WTC11 (cell line): Measurements from ENCODE around the gene NUDT21. TPM values are rescaled to one million over a fixed set of nuclear protein-coding genes. Genes with fewer than 3 reads are reported as not detected.

Source experiments
- ATAC-seq: fragments of 200-7000 bp; cut with Tn5 transposase; 2 replicates; pipeline ENCODE4 v1.10.0; 2021; ENCODE audit warnings: mild to moderate bottlenecking, moderate library complexity
- Bru-seq: library from RNA; stranded (reverse); fragments of 400-500 nt; gene quantifications from one replicate; lab custom pipeline; 2021; lab: Mats Ljungman, UMichigan
- CTCF ChIA-PET: fragments of 300-600 bp; sonication (Branson Sonifier 250); formaldehyde crosslinking; loops from one replicate; lab custom pipeline; 2021; ENCODE audit warnings: antibody characterized with exemption; lab: Charles Lee
- POLR2A ChIA-PET: fragments of 350-600 bp; sonication (Branson Sonifier 250); formaldehyde crosslinking; loops from one replicate; lab custom pipeline; 2021; ENCODE audit warnings: antibody characterized with exemption; lab: Charles Lee
- DNase-seq: peaks from one replicate; pipeline ENCODE4 v3.0.0; 2021; ENCODE audit warnings: low spot score
- H3K27ac Mint-ChIP-seq: 2 replicates; pipeline ENCODE4 v1.8.0; 2021; ENCODE audit warnings: mixed read lengths
- H3K27me3 Mint-ChIP-seq: 2 replicates; pipeline ENCODE4 v1.8.0; 2021; ENCODE audit warnings: low read depth, mild to moderate bottlenecking, moderate library complexity, mixed read lengths
- H3K36me3 Mint-ChIP-seq: 2 replicates; pipeline ENCODE4 v1.8.0; 2021; ENCODE audit warnings: mixed read lengths
- H3K4me1 Mint-ChIP-seq: 2 replicates; pipeline ENCODE4 v1.8.0; 2022; ENCODE audit warnings: mixed read lengths
- H3K4me3 Mint-ChIP-seq: 2 replicates; pipeline ENCODE4 v1.8.0; 2021; ENCODE audit warnings: mild to moderate bottlenecking, moderate library complexity, mixed read lengths
- H3K9me3 Mint-ChIP-seq: 2 replicates; pipeline ENCODE4 v1.8.0; 2021; ENCODE audit warnings: mixed read lengths
- ARID4B ChIP-seq: sonication (generic); formaldehyde crosslinking; IDR thresholded peaks from 2 replicates; pipeline ENCODE4 v1.8.0; 2023; ENCODE audit warnings: missing genetic modification reagents, mild to moderate bottlenecking, borderline replicate concordance
- ETV6 ChIP-seq: sonication (generic); formaldehyde crosslinking; IDR thresholded peaks from 2 replicates; pipeline ENCODE4 v1.8.1; 2022; ENCODE audit warnings: mild to moderate bottlenecking, missing genetic modification reagents
- FOXJ3 ChIP-seq: sonication (generic); formaldehyde crosslinking; IDR thresholded peaks from 2 replicates; pipeline ENCODE4 v1.9.0; 2021; ENCODE audit warnings: missing genetic modification reagents, mild to moderate bottlenecking, borderline replicate concordance
- FOXK1 ChIP-seq: sonication (generic); formaldehyde crosslinking; IDR thresholded peaks from 2 replicates; pipeline ENCODE4 v1.8.0; 2022; ENCODE audit warnings: mild to moderate bottlenecking, moderate library complexity, missing genetic modification reagents
- GABPB1 ChIP-seq: sonication (generic); formaldehyde crosslinking; IDR thresholded peaks from 2 replicates; pipeline ENCODE4 v1.8.1; 2023; ENCODE audit warnings: mild to moderate bottlenecking, missing genetic modification reagents
- NFE2L1 ChIP-seq: sonication (generic); formaldehyde crosslinking; IDR thresholded peaks from 2 replicates; pipeline ENCODE4 v1.8.1; 2023; ENCODE audit warnings: missing genetic modification reagents
- NFYB ChIP-seq: sonication (generic); formaldehyde crosslinking; conservative IDR thresholded peaks from 2 replicates; pipeline ENCODE4 v1.8.0; 2022; ENCODE audit warnings: low read depth, missing genetic modification reagents
- RELA ChIP-seq: sonication (generic); formaldehyde crosslinking; IDR thresholded peaks from 2 replicates; pipeline ENCODE4 v1.8.1; 2022; ENCODE audit warnings: missing genetic modification reagents, mild to moderate bottlenecking, borderline replicate concordance
- RORB ChIP-seq: fragments of 250-450 bp; sonication (Bioruptor Pico); IDR thresholded peaks from 2 replicates; pipeline ENCODE4 v1.9.0; 2021; ENCODE audit warnings: mild to moderate bottlenecking
- SP1 ChIP-seq: sonication (generic); formaldehyde crosslinking; conservative IDR thresholded peaks from 2 replicates; pipeline ENCODE4 v1.8.1; 2022; ENCODE audit warnings: missing genetic modification reagents
- ZNF138 ChIP-seq: sonication (generic); formaldehyde crosslinking; conservative IDR thresholded peaks from 2 replicates; pipeline ENCODE4 v1.8.1; 2022; ENCODE audit warnings: mild to moderate bottlenecking, moderate library complexity, missing genetic modification reagents
- ZNF423 ChIP-seq: fragments of 250-450 bp; sonication (Bioruptor Pico); IDR thresholded peaks from 2 replicates; pipeline ENCODE4 v2.1.2; 2022; ENCODE audit warnings: mild to moderate bottlenecking, moderate library complexity
- ZNF671 ChIP-seq: fragments of 250-450 bp; sonication (Bioruptor Pico); IDR thresholded peaks from 2 replicates; pipeline ENCODE4 v1.8.0; 2021; ENCODE audit warnings: mild to moderate bottlenecking
- long read RNA-seq, 3 experiments: library from RNA in 1 of 3; library from capped mRNA in 1 of 3; library from polyadenylated mRNA in 1 of 3; unstranded in 2 of 3; stranded (forward) in 1 of 3; transcript quantifications; one replicate each; pipeline ENCODE4 v2.0.0, GENCODE V29; 2021
- total RNA-seq: library from RNA; stranded (reverse); gene quantifications from 3 replicates; pipeline ENCODE4 v1.2.3, GENCODE V29; 2021
- TF ChIP-seq, protein P1 (sequence below): sonication (generic); formaldehyde crosslinking; IDR thresholded peaks from 2 replicates; pipeline ENCODE4 v1.8.0; 2022; ENCODE audit warnings: mild to moderate bottlenecking, missing genetic modification reagents
- TF ChIP-seq, protein P2 (sequence below): sonication (generic); formaldehyde crosslinking; IDR thresholded peaks from 2 replicates; pipeline ENCODE4 v1.8.1; 2022; ENCODE audit warnings: low read depth, mild to moderate bottlenecking, moderate library complexity, missing genetic modification reagents, borderline replicate concordance
- TF ChIP-seq, protein P3 (sequence below): sonication (generic); formaldehyde crosslinking; IDR thresholded peaks from 2 replicates; pipeline ENCODE4 v1.8.1; 2022; ENCODE audit warnings: low read depth, missing genetic modification reagents, borderline replicate concordance

The NUDT21 gene
- total RNA-seq (247 to 263 TPM (median 259 TPM) in 3 replicates), Bru-seq, nascent RNA (percentile 94 among the genes with signal in this experiment)
- long read RNA-seq, experiment 1, full-length matches to known transcripts, result 583 of 716 reads
- long read RNA-seq, experiment 1, partial matches to known transcripts, result 28 of 716 reads
- long read RNA-seq, experiment 1, other reads (novel, unspliced or antisense), result 105 of 716 reads
- long read RNA-seq, experiment 2, full-length matches to known transcripts, result 140 of 253 reads
- long read RNA-seq, experiment 2, partial matches to known transcripts, result 16 of 253 reads
- long read RNA-seq, experiment 2, other reads (novel, unspliced or antisense), result 97 of 253 reads
- long read RNA-seq, experiment 3, full-length matches to known transcripts, result 227 of 231 reads
- long read RNA-seq, experiment 3, partial matches to known transcripts, result 2 of 231 reads
- long read RNA-seq, experiment 3, other reads (novel, unspliced or antisense), result 2 of 231 reads

DNA sequence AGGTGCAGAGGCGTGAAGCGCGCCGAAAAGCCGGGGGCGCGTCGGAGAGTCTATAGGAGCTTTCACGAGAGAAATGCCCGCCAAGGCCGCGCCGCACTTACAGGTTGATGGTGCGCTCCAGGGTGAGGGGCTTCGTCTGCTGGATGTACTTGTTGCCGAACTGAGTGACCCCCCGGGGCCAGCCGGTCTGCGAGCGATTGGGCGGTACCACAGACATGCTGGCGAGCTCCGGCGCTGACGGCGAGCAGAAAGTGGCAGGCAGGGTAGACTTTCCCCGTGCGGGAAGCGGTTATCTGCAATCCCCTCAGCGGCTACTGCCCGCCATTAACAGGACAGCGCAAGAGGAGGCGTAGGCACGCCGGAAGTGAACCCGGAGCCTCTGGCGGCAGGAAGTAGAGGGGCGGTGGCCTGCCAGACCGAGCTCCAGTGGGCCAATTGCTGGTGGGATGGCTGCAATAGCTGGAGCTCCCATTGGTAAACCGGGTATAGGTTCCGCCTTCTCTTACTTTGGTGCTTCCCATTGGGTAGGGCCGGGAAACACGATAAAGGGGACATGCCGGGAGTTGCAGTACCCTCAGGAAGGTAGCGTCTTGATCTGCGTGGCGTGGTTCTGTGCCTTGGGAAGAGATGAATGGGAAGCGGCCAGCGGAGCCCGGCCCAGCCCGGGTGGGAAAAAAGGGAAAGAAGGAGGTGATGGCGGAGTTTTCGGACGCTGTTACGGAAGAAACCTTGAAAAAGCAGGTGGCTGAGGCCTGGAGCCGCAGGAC lies at the start of gene NUDT21, which contains the start of gene OGFOD1:
Gene NUDT21 (minus strand): TSS at position 347 of the 767 bp plus-strand sequence. CDS start 130 bp downstream, at position 217.
Gene OGFOD1 (plus strand): TSS at position 569 of the 767 bp plus-strand sequence. CDS start 59 bp downstream, at position 628.
- CTCF ChIA-PET, result interaction anchor here (0.6 to 1.4 kb wide), 9 partner anchors 9 to 277 kb away, joined by 3 to 13 read pairs (median 4); no protein-coding TSS in a partner anchor
- peaks cover 20% of the 10 kb centered on the region for H3K4me1 Mint-ChIP-seq

More for the DNA sequence above, at the start of gene NUDT21, which contains the start of gene OGFOD1:
- POLR2A ChIA-PET, result interaction anchor here (0.6 to 1.8 kb wide), 5 partner anchors 8 to 250 kb away, joined by 3 to 6 read pairs (median 5); no protein-coding TSS in a partner anchor
- 0 out of 2 replicates have a peak, but pooled peaks have one; percentile 17 for TF ChIP-seq ETV6
- no peak for TF ChIP-seq NFE2L1 (CRISPR knock-in tag)
- TF ChIP-seq, protein P1, sequence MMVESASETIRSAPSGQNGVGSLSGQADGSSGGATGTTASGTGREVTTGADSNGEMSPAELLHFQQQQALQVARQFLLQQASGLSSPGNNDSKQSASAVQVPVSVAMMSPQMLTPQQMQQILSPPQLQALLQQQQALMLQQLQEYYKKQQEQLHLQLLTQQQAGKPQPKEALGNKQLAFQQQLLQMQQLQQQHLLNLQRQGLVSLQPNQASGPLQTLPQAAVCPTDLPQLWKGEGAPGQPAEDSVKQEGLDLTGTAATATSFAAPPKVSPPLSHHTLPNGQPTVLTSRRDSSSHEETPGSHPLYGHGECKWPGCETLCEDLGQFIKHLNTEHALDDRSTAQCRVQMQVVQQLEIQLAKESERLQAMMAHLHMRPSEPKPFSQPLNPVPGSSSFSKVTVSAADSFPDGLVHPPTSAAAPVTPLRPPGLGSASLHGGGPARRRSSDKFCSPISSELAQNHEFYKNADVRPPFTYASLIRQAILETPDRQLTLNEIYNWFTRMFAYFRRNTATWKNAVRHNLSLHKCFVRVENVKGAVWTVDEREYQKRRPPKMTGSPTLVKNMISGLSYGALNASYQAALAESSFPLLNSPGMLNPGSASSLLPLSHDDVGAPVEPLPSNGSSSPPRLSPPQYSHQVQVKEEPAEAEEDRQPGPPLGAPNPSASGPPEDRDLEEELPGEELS (CRISPR knock-in tag), result no peak
- TF ChIP-seq, protein P2, sequence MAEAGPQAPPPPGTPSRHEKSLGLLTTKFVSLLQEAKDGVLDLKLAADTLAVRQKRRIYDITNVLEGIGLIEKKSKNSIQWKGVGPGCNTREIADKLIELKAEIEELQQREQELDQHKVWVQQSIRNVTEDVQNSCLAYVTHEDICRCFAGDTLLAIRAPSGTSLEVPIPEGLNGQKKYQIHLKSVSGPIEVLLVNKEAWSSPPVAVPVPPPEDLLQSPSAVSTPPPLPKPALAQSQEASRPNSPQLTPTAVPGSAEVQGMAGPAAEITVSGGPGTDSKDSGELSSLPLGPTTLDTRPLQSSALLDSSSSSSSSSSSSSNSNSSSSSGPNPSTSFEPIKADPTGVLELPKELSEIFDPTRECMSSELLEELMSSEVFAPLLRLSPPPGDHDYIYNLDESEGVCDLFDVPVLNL (CRISPR knock-in tag), result no peak
- TF ChIP-seq FOXK1, result peak; percentile 61; the same call in 1 of the 2 replicates
- TF ChIP-seq ZNF671 (CRISPR knock-in tag), result no peak
- no peak for TF ChIP-seq ZNF423 (CRISPR knock-in tag)
- TF ChIP-seq SP1 (CRISPR knock-in tag), result peak; percentile 74
- no peak for TF ChIP-seq ARID4B
- TF ChIP-seq GABPB1 (CRISPR knock-in tag), result peak; percentile 83
- no peak for TF ChIP-seq ZNF138
- no peak for TF ChIP-seq RORB
- TF ChIP-seq, protein P3, sequence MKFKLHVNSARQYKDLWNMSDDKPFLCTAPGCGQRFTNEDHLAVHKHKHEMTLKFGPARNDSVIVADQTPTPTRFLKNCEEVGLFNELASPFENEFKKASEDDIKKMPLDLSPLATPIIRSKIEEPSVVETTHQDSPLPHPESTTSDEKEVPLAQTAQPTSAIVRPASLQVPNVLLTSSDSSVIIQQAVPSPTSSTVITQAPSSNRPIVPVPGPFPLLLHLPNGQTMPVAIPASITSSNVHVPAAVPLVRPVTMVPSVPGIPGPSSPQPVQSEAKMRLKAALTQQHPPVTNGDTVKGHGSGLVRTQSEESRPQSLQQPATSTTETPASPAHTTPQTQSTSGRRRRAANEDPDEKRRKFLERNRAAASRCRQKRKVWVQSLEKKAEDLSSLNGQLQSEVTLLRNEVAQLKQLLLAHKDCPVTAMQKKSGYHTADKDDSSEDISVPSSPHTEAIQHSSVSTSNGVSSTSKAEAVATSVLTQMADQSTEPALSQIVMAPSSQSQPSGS, result no peak
- TF ChIP-seq NFYB (CRISPR knock-in tag), result peak; percentile 88
- no peak for TF ChIP-seq RELA (CRISPR knock-in tag)
- TF ChIP-seq FOXJ3, result no peak
- Mint-ChIP-seq H3K27me3 (no peaks in the 10 kb centered on the region), H3K9me3 (no peaks in the 10 kb centered on the region), H3K4me3 (peak within 1 kb of the TSS; percentile 97), H3K36me3 (peaks cover 37% of the 10 kb centered on the region), H3K27ac (peak within 1 kb of the TSS; percentile 95)
- ATAC-seq, result peak; percentile 99
- DNase-seq, result peak; percentile 92
